ENCODE measurements around the gene ZSWIM8.

DNA sequence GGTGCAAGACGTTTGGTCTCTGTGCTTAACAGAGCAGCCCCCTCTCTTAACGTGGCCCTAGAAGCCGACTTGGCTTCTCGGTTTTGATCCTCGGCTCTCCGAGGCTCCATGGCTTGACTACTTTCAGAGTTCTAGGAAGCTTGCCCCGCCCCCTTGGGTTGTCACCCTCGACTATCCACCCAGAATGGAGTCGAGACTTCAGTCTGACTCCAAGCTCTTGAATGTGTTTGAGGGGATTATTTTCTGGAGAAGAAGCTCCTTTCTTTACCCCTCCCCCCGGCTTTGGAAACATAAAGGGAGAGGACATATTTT, 40.8 kb upstream of the ZSWIM8 start:
- TF ChIP-seq, protein P1, sequence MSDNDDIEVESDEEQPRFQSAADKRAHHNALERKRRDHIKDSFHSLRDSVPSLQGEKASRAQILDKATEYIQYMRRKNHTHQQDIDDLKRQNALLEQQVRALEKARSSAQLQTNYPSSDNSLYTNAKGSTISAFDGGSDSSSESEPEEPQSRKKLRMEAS (IDR thresholded peaks at IDR 0.05) = no peak
- TF ChIP-seq EP300 (IDR thresholded peaks at IDR 0.05; ENCODE audit: borderline replicate concordance) = no peak
- TF ChIP-seq, protein P2, sequence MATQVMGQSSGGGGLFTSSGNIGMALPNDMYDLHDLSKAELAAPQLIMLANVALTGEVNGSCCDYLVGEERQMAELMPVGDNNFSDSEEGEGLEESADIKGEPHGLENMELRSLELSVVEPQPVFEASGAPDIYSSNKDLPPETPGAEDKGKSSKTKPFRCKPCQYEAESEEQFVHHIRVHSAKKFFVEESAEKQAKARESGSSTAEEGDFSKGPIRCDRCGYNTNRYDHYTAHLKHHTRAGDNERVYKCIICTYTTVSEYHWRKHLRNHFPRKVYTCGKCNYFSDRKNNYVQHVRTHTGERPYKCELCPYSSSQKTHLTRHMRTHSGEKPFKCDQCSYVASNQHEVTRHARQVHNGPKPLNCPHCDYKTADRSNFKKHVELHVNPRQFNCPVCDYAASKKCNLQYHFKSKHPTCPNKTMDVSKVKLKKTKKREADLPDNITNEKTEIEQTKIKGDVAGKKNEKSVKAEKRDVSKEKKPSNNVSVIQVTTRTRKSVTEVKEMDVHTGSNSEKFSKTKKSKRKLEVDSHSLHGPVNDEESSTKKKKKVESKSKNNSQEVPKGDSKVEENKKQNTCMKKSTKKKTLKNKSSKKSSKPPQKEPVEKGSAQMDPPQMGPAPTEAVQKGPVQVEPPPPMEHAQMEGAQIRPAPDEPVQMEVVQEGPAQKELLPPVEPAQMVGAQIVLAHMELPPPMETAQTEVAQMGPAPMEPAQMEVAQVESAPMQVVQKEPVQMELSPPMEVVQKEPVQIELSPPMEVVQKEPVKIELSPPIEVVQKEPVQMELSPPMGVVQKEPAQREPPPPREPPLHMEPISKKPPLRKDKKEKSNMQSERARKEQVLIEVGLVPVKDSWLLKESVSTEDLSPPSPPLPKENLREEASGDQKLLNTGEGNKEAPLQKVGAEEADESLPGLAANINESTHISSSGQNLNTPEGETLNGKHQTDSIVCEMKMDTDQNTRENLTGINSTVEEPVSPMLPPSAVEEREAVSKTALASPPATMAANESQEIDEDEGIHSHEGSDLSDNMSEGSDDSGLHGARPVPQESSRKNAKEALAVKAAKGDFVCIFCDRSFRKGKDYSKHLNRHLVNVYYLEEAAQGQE (IDR thresholded peaks at IDR 0.05; ENCODE audit: low read depth) = no peak
- no peak for TF ChIP-seq CEBPB (IDR thresholded peaks at IDR 0.05)
- TF ChIP-seq NFIC (IDR thresholded peaks at IDR 0.05) = no peak
- TF ChIP-seq RAD21 (IDR thresholded peaks at IDR 0.05; ENCODE audit: low read depth) = no peak
